ENCODE measurements around the gene THEM4. TPM values are rescaled to one million over a fixed set of nuclear protein-coding genes. Genes with fewer than 3 reads are reported as not detected.

Gene THEM4
- total and polyA plus RNA-seq, 7 donors: 10.1 to 20.4 (median 13.8) TPM

- ATAC-seq (no peak), DNase-seq (no peak)
- Histone ChIP-seq H3K36me3 (ENCODE audit: insufficient read depth in 1 of 2, low read depth in 1 of 2) (no peaks in the 10 kb centered on the region), H3K27ac (no peak overlapping the region), H3K4me3 (no peak overlapping the region), H3K27me3 (ENCODE audit: insufficient read depth in 3 of 3, low read length in 2 of 3) (peaks cover 0 to 30% (median 10%) of the 10 kb centered on the region in 3 donors), H3K9me3 (no peaks in the 10 kb centered on the region), H3K4me1 (no peaks in the 10 kb centered on the region)
- WGBS, 3 donors: 73 to 76% (median 76%) methylated on average over 8 of the region's 8 CpGs
- intact Hi-C loops (cut with DNase I): no loop called here
- TF ChIP-seq CTCF (IDR thresholded peaks at IDR 0.05): no peak
Observed at GRCh38 chr1:151851886-151852285, 57.4 kb downstream of the THEM4 start.

DNA sequence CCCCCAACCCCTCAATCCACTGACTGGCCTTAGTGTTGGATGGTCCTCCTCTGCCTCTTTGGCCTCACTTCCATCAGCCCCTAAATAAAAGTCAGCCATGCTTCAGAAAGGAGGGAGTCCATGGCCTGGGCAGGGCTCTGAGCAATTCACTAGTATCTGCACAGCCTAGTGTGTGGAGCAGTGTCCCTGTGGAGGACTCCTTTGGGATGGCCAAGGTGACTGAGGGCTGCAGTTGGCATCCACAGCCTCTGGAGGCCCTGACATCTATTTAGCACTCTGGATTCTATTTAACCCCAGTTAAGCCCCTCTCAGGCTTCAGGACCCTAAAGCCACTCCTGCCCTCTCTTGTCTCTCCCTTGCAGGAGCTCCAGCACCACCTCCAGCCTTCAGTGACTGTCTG lies 59.4 kb downstream of the THEM4 start:
- no peak for TF ChIP-seq CTCF (IDR thresholded peaks at IDR 0.05)
- ATAC-seq (no peak), DNase-seq (no peak)
- no peak overlapping the region for H3K27ac ChIP-seq
- H3K4me1 ChIP-seq: no peaks in the 10 kb centered on the region
- no peaks in the 10 kb centered on the region for H3K9me3 ChIP-seq
- H3K4me3 ChIP-seq: no peak overlapping the region
- intact Hi-C loops (cut with DNase I): no loop called here
- H3K27me3 ChIP-seq (ENCODE audit: insufficient read depth in 3 of 3, low read length in 2 of 3): peaks cover 0 to 35% (median 10%) of the 10 kb centered on the region in 3 donors
- H3K36me3 ChIP-seq (ENCODE audit: insufficient read depth in 1 of 2, low read depth in 1 of 2): no peaks in the 10 kb centered on the region

DNA sequence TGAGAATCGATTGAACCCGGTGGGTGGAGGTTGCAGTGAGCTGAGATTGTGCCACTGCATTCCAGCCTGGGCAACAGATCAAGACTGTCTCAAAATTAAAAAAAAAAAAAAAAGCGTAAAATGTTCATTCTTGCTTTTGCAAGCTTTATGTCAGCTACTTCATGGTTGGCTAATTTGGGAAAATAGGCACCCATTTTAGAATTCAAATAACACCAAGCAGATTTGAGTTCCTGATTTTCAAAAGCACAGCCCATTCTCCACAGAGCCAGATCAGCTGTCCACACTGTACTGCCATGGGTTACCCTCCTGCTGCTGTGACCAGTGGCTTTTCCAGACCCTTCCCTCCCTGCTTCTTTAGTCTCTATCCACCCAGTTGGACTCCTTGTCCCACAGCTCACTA lies 60.2 kb downstream of the THEM4 start:
- ATAC-seq (no peak), DNase-seq (no peak)
- no peaks in the 10 kb centered on the region for H3K4me1 ChIP-seq
- H3K4me3 ChIP-seq: no peak overlapping the region
- H3K27me3 ChIP-seq (ENCODE audit: insufficient read depth in 3 of 3, low read length in 2 of 3): peaks cover 0 to 35% (median 10%) of the 10 kb centered on the region in 3 donors
- intact Hi-C loops (cut with DNase I): no loop called here
- no peak overlapping the region for H3K27ac ChIP-seq
- no peak for TF ChIP-seq CTCF (IDR thresholded peaks at IDR 0.05)
- no peaks in the 10 kb centered on the region for H3K36me3 ChIP-seq (ENCODE audit: insufficient read depth in 1 of 2, low read depth in 1 of 2)
- no peaks in the 10 kb centered on the region for H3K9me3 ChIP-seq
- 33 to 60% (median 45%) methylated on average over 3 of the region's 3 CpGs for WGBS, 3 donors

DNA sequence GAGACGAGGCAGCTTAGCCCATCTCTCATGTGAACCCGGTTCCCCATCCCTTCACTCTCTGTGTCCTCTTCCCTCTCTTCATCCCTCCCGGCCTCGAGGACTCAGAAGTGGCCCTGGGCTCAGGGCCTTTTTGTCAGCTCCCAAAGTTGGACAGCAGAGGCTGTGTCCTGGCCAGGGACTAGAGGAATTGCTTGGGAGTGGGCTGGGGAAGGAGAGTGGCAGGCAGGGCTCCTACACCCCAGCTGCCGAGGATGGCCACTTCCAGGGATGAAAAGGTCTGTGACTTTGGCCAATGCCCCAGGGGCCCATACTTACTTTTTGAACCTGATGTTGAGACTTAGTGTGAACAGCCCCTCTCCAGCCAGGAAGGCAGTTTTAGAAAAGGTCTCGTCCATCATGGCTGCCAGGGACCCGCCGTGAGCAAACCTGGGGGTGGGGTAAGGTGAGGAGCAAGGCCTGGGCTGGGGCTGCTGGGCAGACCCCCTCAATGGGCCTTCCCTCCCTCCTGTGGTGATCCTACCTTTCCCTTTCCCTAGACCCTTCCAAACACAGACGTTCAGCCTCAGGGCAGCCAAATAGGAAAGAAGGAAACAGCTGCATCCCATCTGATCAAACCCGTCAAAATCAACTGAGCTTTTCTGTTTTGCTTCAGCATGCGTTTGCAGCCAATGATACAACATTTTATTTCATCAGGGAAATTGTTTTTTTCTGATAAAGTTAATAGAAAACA lies 61.3 kb downstream of the THEM4 start:
- H3K27me3 ChIP-seq (ENCODE audit: insufficient read depth in 3 of 3, low read length in 2 of 3): peaks cover 0 to 35% (median 8%) of the 10 kb centered on the region in 3 donors
- no peak for TF ChIP-seq CTCF (IDR thresholded peaks at IDR 0.05)
- no peak for DNase-seq
- intact Hi-C loops (cut with DNase I): no loop called here
- H3K9me3 ChIP-seq: no peaks in the 10 kb centered on the region
- no peak overlapping the region for H3K27ac ChIP-seq
- 40 to 44% (median 43%) methylated on average over 11 of the region's 11 CpGs for WGBS, 3 donors
- no peak overlapping the region for H3K4me3 ChIP-seq
- ATAC-seq: no peak
- no peaks in the 10 kb centered on the region for H3K4me1 ChIP-seq
- H3K36me3 ChIP-seq (ENCODE audit: insufficient read depth in 1 of 2, low read depth in 1 of 2): no peaks in the 10 kb centered on the region
